AG09319 (cell line): Measurements from ENCODE around the gene MBD3.

ENCODE experiments used
- DNase-seq: peaks from one replicate; pipeline ENCODE4 v3.0.0-alpha.2; 2010; ENCODE audit warnings: low read depth; ENCODE audit errors: extremely low read depth
- TF ChIP-seq, protein P1 (sequence below): IDR thresholded peaks from 2 replicates; pipeline ENCODE4 v1.5.1; 2011; ENCODE audit warnings: low read depth, mild to moderate bottlenecking, inconsistent platforms, low read length, moderate library complexity

MBD3 gene

DNA sequence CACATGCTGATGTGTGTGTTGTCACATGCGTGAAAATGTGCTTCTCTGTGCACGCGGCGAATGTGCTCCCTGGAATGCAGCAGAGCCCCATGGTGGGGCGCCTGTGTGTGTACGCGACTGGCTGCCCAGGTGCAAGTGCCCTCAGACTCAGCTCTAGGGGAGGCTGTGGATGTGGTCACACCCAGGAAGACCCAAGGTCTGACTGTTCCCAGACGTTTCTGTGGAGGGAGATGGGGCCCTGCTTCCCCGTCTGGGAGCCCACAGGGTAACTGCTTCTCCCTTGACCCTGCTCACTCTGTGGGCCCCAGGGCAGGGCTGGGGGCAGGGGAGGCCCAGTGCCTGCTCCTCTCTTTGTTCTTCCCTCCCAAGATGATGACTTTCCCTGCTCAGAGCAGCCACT, 20.5 kb upstream of the MBD3 start:
- TF ChIP-seq, protein P1, sequence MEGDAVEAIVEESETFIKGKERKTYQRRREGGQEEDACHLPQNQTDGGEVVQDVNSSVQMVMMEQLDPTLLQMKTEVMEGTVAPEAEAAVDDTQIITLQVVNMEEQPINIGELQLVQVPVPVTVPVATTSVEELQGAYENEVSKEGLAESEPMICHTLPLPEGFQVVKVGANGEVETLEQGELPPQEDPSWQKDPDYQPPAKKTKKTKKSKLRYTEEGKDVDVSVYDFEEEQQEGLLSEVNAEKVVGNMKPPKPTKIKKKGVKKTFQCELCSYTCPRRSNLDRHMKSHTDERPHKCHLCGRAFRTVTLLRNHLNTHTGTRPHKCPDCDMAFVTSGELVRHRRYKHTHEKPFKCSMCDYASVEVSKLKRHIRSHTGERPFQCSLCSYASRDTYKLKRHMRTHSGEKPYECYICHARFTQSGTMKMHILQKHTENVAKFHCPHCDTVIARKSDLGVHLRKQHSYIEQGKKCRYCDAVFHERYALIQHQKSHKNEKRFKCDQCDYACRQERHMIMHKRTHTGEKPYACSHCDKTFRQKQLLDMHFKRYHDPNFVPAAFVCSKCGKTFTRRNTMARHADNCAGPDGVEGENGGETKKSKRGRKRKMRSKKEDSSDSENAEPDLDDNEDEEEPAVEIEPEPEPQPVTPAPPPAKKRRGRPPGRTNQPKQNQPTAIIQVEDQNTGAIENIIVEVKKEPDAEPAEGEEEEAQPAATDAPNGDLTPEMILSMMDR = no peak

DNA sequence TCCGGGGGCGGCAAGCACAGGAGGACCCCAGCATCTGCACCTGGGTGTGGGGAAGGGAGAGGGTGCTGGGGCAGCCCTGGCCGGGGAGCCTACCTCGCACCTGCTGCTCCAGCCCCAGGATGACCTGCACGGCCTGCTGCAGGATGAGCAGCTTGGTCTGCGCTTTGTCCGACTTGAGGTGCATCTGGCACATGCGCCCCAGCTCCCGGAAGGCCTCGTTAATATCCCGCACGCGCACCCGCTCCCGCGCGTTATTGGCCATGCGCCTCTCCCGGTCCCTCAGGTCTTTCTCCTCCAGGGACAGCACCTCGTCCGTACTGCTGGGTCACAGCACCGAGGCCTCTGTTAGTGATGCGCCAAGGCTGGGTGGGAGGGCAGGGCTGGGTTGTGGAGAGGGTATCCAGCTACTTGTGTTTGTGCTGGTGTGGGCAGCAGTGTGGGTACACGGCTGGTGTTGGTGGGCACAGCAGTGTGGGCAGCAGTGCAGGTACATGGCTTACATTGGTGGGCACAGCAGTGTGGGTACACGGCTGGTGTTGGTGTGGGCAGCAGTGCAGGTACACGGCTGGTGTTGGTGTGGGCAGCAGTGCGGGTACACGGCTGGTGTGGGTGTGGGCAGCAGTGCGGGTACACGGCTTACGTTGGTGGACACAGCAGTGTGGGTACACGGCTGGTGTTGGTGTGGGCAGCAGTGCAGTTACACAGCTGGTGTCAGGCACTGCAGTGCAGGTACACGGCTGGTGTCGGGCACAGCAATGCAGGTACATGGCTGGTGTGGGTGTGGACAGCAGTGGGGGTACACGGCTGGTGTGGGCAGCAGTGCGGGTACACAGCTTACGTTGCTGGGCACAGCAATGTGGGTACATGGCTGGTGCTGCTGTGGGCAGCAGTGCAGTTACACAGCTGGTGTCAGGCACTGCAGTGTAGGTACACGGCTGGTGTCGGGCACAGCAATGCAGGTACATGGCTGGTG, 19.7 kb upstream of the MBD3 start:
- DNase-seq = no peak
- TF ChIP-seq, protein P1 = no peak

More for the DNA sequence above, 20.5 kb upstream of the MBD3 start:
- no peak for DNase-seq

DNA sequence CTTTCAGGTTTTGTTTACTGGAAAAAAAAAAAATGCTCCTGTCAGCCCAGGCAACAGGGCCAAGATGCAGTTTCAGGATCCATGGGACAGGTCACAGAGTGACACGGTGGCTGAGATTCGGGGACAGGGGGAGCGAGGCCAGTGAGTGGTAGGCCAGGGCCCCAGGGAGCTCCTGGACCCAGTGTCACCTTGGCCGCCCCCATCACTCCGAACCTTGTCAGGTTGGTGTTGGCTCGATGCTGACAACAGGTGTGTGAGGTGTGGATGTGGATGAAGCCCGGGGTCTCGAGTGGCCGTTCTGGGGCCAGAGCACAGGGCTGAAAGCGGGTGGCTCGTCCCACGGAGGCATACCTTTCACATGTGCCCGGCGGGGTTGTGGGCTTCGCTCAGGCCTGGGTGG, 18.7 kb upstream of the MBD3 start:
- TF ChIP-seq, protein P1 = no peak
- DNase-seq = no peak

DNA sequence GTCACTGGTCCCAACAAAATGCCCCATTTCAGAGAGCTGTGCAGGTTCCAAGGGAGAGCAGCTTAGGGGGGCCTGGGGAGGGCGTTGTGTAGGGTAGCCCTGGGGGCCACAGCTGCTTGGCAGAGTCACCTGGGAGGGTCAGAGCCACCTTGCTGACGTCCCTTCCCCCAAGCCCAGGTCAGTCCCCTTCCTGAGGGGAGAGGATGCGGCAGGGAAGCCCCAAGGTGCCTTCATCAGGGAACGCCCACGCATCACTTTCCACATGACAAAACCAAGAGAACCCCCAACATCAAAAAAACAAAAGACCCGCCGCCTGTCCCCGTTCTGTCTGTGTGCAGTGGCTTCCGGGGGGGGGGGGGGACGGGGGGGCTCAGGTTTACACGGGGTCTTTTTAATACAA, 17.9 kb upstream of the MBD3 start:
- no peak for DNase-seq
- TF ChIP-seq, protein P1 = no peak

DNA sequence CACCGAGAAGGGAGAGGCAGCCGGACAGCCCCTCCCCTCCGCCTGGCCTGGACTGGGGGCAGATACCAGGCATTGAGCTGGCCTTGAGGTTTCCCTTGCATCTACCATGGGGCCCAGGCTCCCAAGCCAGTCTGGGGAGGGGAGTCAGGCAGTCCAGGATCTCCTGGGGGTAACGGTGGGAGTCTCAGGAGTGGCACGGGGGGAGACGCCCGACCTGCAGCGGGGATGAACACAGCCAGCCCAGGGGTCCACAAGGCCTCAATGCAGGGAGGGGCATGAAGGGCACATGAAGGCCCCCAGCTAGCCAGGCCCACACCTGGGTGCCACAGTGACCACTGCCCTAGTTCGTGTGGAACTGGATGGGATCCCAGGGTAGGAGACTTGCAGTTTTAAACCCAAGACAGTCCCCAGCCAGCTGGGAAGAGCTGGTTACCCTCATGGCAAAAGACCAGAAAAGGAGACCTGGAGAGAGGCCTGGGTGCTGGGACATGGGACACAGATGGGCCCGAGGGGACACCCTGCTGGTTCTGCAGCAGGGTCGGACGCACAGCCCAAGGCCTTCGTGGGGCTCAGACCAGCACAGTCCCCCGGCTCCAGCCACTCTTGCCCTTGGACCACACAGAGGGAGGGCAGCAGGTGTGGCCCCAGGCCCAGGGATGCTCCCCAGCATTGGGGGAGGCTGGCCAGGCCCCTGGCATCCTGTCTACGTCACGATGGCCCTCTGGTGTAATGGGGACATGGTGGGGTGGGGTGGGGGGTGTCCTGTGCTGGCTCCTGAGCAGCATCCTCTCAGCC, 17.2 kb upstream of the MBD3 start:
- TF ChIP-seq, protein P1 = no peak
- no peak for DNase-seq

DNA sequence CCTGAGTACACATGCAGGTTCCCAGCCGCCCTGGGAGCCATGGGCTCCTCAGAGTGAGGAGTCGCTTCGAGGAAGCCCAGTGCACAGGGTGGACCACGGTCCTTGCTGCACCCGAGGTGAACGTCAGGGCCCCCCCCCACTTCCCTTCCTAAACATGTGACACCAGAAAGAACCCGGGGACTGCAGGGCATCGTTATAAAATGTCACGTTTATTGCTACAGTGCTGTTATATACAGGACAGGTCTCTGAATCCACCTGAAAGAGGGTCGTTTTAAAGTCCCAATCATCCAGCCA, 16.4 kb upstream of the MBD3 start:
- no peak for DNase-seq
- TF ChIP-seq, protein P1 = no peak
